PFSK-1 (cell line): Measurements from ENCODE around the gene PANK3.

ENCODE experiments used
- FOXP2 ChIP-seq: optimal IDR thresholded peaks from 2 replicates; pipeline ENCODE3; 2011; ENCODE audit warnings: borderline replicate concordance, control low read depth, inconsistent platforms; ENCODE audit not compliant: insufficient read depth; ENCODE audit errors: extremely low read length, extremely low read depth
- POLR2AphosphoS5 ChIP-seq: IDR thresholded peaks from 2 replicates; pipeline ENCODE4 v1.6.1; 2012; ENCODE audit warnings: low read depth, mild to moderate bottlenecking, control low read depth, low read length, moderate library complexity
- SIN3A ChIP-seq: IDR thresholded peaks from 2 replicates; pipeline ENCODE4 v1.6.1; 2012; ENCODE audit warnings: mild to moderate bottlenecking, low read length, moderate library complexity, borderline replicate concordance; ENCODE audit not compliant: insufficient read depth
- TAF1 ChIP-seq: IDR thresholded peaks from 2 replicates; pipeline ENCODE4 v1.6.1; 2012; ENCODE audit warnings: low read length, control low read depth, borderline replicate concordance; ENCODE audit not compliant: insufficient read depth
- TF ChIP-seq, protein P1 (sequence below), 2 experiments: IDR thresholded peaks; 2 replicates each; pipeline versions ENCODE4 v1.6.1 to v1.8.0; 2011 to 2012; ENCODE audit warnings: low read depth in 2 of 2, low read length in 2 of 2, control low read depth in 1 of 2, inconsistent platforms in 1 of 2, mild to moderate bottlenecking in 1 of 2, moderate library complexity in 1 of 2; ENCODE audit not compliant: insufficient read depth in 1 of 2

DNA sequence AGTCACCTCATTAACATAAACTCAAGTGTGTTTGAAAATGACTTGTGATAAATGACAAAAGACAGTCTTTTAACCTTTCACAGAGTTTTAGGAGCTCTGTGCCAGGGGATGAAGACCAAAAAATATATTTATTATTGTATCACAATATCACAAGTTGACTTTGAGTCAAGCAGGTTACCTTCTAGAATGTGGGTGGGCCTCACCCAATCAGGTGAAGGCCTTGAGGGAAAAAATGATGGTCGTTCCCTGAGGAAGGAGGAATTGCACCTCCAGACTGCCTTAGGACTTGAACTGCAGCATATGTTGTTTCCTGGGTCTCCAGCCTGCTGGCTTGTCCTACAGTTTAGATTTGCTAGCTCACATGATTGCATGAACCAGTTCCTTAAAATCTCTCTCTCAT lies 41.6 kb upstream of the PANK3 start:
- TF ChIP-seq TAF1 (no peak), POLR2AphosphoS5 (no peak), SIN3A (no peak), FOXP2 (no peak)
- TF ChIP-seq, protein P1, sequence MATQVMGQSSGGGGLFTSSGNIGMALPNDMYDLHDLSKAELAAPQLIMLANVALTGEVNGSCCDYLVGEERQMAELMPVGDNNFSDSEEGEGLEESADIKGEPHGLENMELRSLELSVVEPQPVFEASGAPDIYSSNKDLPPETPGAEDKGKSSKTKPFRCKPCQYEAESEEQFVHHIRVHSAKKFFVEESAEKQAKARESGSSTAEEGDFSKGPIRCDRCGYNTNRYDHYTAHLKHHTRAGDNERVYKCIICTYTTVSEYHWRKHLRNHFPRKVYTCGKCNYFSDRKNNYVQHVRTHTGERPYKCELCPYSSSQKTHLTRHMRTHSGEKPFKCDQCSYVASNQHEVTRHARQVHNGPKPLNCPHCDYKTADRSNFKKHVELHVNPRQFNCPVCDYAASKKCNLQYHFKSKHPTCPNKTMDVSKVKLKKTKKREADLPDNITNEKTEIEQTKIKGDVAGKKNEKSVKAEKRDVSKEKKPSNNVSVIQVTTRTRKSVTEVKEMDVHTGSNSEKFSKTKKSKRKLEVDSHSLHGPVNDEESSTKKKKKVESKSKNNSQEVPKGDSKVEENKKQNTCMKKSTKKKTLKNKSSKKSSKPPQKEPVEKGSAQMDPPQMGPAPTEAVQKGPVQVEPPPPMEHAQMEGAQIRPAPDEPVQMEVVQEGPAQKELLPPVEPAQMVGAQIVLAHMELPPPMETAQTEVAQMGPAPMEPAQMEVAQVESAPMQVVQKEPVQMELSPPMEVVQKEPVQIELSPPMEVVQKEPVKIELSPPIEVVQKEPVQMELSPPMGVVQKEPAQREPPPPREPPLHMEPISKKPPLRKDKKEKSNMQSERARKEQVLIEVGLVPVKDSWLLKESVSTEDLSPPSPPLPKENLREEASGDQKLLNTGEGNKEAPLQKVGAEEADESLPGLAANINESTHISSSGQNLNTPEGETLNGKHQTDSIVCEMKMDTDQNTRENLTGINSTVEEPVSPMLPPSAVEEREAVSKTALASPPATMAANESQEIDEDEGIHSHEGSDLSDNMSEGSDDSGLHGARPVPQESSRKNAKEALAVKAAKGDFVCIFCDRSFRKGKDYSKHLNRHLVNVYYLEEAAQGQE (IDR thresholded peaks at IDR 0.05; ENCODE audit: insufficient read depth in 1 of 2, low read depth in 2 of 2, low read length in 2 of 2) = no peak
